Loucy (cell line): ENCODE data around the gene NEUROD4.
A peak's percentile ranks its signal among the peaks of the same experiment; 100 is the strongest.

Source experiments
- H2AFZ ChIP-seq: fragments of 200-600 bp; sonication (generic); 2 replicates; pipeline ENCODE4 v1.6.0; 2016; ENCODE audit warnings: antibody characterized with exemption, mild to moderate bottlenecking, low read length, moderate library complexity
- H3F3A ChIP-seq: fragments of 200-600 bp; 2 replicates; pipeline ENCODE4 v1.6.0; 2016; ENCODE audit warnings: antibody characterized with exemption, low read depth, mild to moderate bottlenecking
- H3K27me3 ChIP-seq: fragments of 200-600 bp; sonication (generic); 2 replicates; pipeline ENCODE4 v1.6.1; 2014; ENCODE audit warnings: low read length, mild to moderate bottlenecking; ENCODE audit not compliant: insufficient read depth, poor library complexity, severe bottlenecking
- H3K36me3 ChIP-seq: fragments of 200-600 bp; sonication (generic); 2 replicates; pipeline ENCODE4 v1.6.1; 2016; ENCODE audit warnings: low read length; ENCODE audit not compliant: insufficient read depth
- H3K4me1 ChIP-seq: fragments of 200-600 bp; sonication (generic); 2 replicates; pipeline ENCODE4 v1.5.1; 2014; ENCODE audit warnings: low read length, mild to moderate bottlenecking; ENCODE audit not compliant: insufficient read depth, poor library complexity, severe bottlenecking
- H3K4me2 ChIP-seq: fragments of 200-600 bp; sonication (generic); 2 replicates; pipeline ENCODE4 v1.6.0; 2014; ENCODE audit warnings: antibody characterized with exemption, low read length, low read depth, mild to moderate bottlenecking; ENCODE audit not compliant: poor library complexity, severe bottlenecking
- H3K4me3 ChIP-seq: fragments of 200-600 bp; sonication (generic); 2 replicates; pipeline ENCODE4 v1.5.1; 2014; ENCODE audit warnings: low read length, mild to moderate bottlenecking, mixed read lengths; ENCODE audit not compliant: poor library complexity, severe bottlenecking
- H3K79me2 ChIP-seq: fragments of 200-600 bp; sonication (generic); 2 replicates; pipeline ENCODE4 v1.6.1; 2014; ENCODE audit warnings: low read length; ENCODE audit not compliant: insufficient read depth
- H3K9ac ChIP-seq: fragments of 200-600 bp; sonication (generic); 2 replicates; pipeline ENCODE4 v1.6.0; 2014; ENCODE audit warnings: mild to moderate bottlenecking, low read depth, low read length, moderate library complexity; ENCODE audit not compliant: poor library complexity, severe bottlenecking
- H3K9me2 ChIP-seq: fragments of 200-600 bp; sonication (generic); replicated peaks from 2 replicates; pipeline ENCODE4 v1.6.1; 2016; ENCODE audit warnings: low read depth, low read length, mixed read lengths
- H3K9me3 ChIP-seq: fragments of 200-600 bp; sonication (generic); 2 replicates; pipeline ENCODE4 v1.6.1; 2014; ENCODE audit warnings: mild to moderate bottlenecking, antibody characterized with exemption, low read length, low read depth; ENCODE audit not compliant: insufficient read depth
- H4K20me1 ChIP-seq: fragments of 200-600 bp; sonication (generic); 2 replicates; pipeline ENCODE4 v1.6.0; 2014; ENCODE audit warnings: antibody characterized with exemption, low read length, mild to moderate bottlenecking; ENCODE audit not compliant: insufficient read depth, poor library complexity, severe bottlenecking
- EZH2phosphoT487 ChIP-seq: fragments of 200-600 bp; IDR thresholded peaks from 2 replicates; pipeline ENCODE4 v1.6.1; 2018; ENCODE audit warnings: antibody characterized with exemption, mild to moderate bottlenecking, moderate library complexity, borderline replicate concordance
- TF ChIP-seq, protein P1 (sequence below): fragments of 200-600 bp; sonication (generic); conservative IDR thresholded peaks from 2 replicates; pipeline ENCODE4 v1.5.1; 2014; ENCODE audit warnings: mild to moderate bottlenecking, antibody characterized with exemption, low read length

NEUROD4 gene

DNA sequence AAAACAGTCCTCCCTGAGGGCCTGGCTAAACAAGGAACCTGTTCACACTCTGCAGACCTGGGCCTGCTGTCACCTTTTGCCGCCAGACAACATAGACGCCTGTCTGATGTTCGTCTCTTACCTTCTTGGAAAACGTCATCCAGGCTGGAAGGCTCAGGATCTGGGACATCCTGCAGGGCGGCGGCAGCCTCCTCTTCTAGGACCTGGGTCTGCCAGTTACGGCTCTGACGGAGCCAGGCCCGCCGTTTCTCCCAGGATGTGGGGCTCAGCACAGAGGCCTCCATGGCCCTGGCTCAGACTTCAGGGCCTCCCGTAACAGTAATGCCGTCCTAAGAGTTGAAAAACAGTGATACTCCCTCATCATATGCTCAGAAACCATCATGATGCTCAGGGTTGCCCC is 45.5 kb upstream of the NEUROD4 start:
- H3K79me2 ChIP-seq: peaks cover 91% of the 10 kb centered on the region
- peak overlapping the region; percentile 81 for H3K4me3 ChIP-seq
- no peaks in the 10 kb centered on the region for H3K9me3 ChIP-seq
- H3K27me3 ChIP-seq: no peaks in the 10 kb centered on the region
- peak overlapping the region; percentile 88 for H3K4me2 ChIP-seq
- TF ChIP-seq EZH2phosphoT487: no peak
- TF ChIP-seq, protein P1, sequence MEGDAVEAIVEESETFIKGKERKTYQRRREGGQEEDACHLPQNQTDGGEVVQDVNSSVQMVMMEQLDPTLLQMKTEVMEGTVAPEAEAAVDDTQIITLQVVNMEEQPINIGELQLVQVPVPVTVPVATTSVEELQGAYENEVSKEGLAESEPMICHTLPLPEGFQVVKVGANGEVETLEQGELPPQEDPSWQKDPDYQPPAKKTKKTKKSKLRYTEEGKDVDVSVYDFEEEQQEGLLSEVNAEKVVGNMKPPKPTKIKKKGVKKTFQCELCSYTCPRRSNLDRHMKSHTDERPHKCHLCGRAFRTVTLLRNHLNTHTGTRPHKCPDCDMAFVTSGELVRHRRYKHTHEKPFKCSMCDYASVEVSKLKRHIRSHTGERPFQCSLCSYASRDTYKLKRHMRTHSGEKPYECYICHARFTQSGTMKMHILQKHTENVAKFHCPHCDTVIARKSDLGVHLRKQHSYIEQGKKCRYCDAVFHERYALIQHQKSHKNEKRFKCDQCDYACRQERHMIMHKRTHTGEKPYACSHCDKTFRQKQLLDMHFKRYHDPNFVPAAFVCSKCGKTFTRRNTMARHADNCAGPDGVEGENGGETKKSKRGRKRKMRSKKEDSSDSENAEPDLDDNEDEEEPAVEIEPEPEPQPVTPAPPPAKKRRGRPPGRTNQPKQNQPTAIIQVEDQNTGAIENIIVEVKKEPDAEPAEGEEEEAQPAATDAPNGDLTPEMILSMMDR: no peak
- no peak overlapping the region for H2AFZ ChIP-seq
- H4K20me1 ChIP-seq: no peaks in the 10 kb centered on the region
- H3K4me1 ChIP-seq: peaks cover 92% of the 10 kb centered on the region
- H3K36me3 ChIP-seq: peaks cover 23% of the 10 kb centered on the region; the same call in 1 of the 2 replicates
- peak overlapping the region; percentile 85 for H3K9ac ChIP-seq
- no peaks in the 10 kb centered on the region for H3K9me2 ChIP-seq
- H3F3A ChIP-seq: peaks cover 14% of the 10 kb centered on the region

GRCh38 chr12:54975272-54975671 is 44.5 kb upstream of the NEUROD4 start:
- H3F3A ChIP-seq: peaks cover 9% of the 10 kb centered on the region
- H3K4me3 ChIP-seq: peak overlapping the region; percentile 81
- H2AFZ ChIP-seq: no peak overlapping the region
- peaks cover 94% of the 10 kb centered on the region for H3K79me2 ChIP-seq
- H4K20me1 ChIP-seq: no peaks in the 10 kb centered on the region
- no peaks in the 10 kb centered on the region for H3K9me2 ChIP-seq
- peaks cover 23% of the 10 kb centered on the region; the same call in 1 of the 2 replicates for H3K36me3 ChIP-seq
- H3K4me2 ChIP-seq: peak overlapping the region; percentile 88
- no peaks in the 10 kb centered on the region for H3K27me3 ChIP-seq
- no peaks in the 10 kb centered on the region for H3K9me3 ChIP-seq
- H3K4me1 ChIP-seq: peaks cover 95% of the 10 kb centered on the region
- TF ChIP-seq, protein P1: no peak
- TF ChIP-seq EZH2phosphoT487: no peak
- H3K9ac ChIP-seq: peak overlapping the region; percentile 85

DNA sequence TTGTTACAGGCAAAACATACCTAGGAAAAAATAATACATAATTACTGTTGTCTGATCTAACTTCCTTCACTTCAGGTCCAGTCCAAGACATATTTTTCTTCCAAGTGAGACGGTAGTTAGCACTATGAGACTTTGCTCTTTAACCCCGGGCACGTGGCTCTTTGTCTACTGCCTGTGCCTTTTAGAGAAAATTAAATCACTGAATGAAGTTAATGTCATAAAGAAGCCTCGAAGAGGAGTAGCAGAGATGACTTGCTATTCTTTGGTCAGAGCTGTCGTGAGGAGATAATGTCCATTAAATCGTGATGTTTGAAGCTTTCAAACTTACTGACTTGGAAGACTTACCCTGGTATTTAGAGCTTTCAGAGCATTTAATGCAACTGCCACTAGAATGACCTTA is 43.9 kb upstream of the NEUROD4 start:
- Histone ChIP-seq H3K79me2 (peaks cover 94% of the 10 kb centered on the region), H3K9ac (peak overlapping the region; percentile 85), H3K4me3 (peak overlapping the region; percentile 81), H3K36me3 (peaks cover 23% of the 10 kb centered on the region; the same call in 1 of the 2 replicates), H3K9me2 (no peaks in the 10 kb centered on the region), H3F3A (peaks cover 9% of the 10 kb centered on the region), H3K4me1 (peaks cover 95% of the 10 kb centered on the region), H3K27me3 (no peaks in the 10 kb centered on the region), H4K20me1 (no peaks in the 10 kb centered on the region), H2AFZ (no peak overlapping the region), H3K9me3 (no peaks in the 10 kb centered on the region), H3K4me2 (peak overlapping the region; percentile 88)
- no peak for TF ChIP-seq EZH2phosphoT487
- TF ChIP-seq, protein P1: no peak
